HepG2 (cell line): ENCODE measurements around the gene LRRC72. TPM values are rescaled to one million over a fixed set of nuclear protein-coding genes. Genes with fewer than 3 reads are reported as not detected.
A peak's percentile ranks its signal among the peaks of the same experiment; 100 is the strongest.

ENCODE experiments used
- ATAC-seq: fragments of 200-7000 bp; cut with Tn5 transposase; 3 replicates; pipeline ENCODE4 v1.9.1; 2020; ENCODE audit warnings: mild to moderate bottlenecking, moderate library complexity
- BruUV-seq: library from RNA; stranded (reverse); fragments of 400-500 nt; replicated peaks from 2 replicates; lab custom pipeline; 2021; lab: Mats Ljungman, UMichigan
- CTCF ChIA-PET: fragments of 300-600 bp; formaldehyde crosslinking; extraction: SDS; loops from one replicate; lab custom pipeline; 2021; ENCODE audit warnings: low total read pairs, inconsistent platforms, low intra/inter-chr PET ratio; lab: Yijun Ruan, JAX
- POLR2A ChIA-PET: fragments of 350-600 bp; sonication (Branson Sonifier 250); formaldehyde crosslinking; loops from one replicate; lab custom pipeline; 2020; ENCODE audit warnings: antibody characterized with exemption, inconsistent platforms; lab: Yijun Ruan, JAX
- DNase-seq: peaks from one replicate; pipeline ENCODE4 v3.0.0-alpha.2; 2015; ENCODE audit warnings: low spot score
- FAIRE-seq: peaks from 3 replicates; lab custom pipeline; 2011; peaks lifted over from hg19 to GRCh38; lab: Jason Lieb, UNC
- H2AFZ ChIP-seq: one replicate; pipeline ENCODE4 v1.6.1; 2011; ENCODE audit warnings: low read length, inconsistent platforms
- H3K27ac ChIP-seq: fragments of 300-600 bp; 3 replicates; pipeline ENCODE4 v1.8.0; 2011; ENCODE audit warnings: mixed run types, mild to moderate bottlenecking, mixed read lengths, low read length, inconsistent platforms; ENCODE audit not compliant: insufficient read depth; ENCODE audit errors: extremely low read length
- H3K27me3 ChIP-seq, 2 experiments: fragments of 200-600 bp in 1 of 2; 2 replicates in 1 of 2; 3 replicates in 1 of 2; pipeline versions ENCODE4 v1.6.0 to v1.8.0; 2011; ENCODE audit warnings: low read length in 2 of 2, mild to moderate bottlenecking in 2 of 2, moderate library complexity in 2 of 2, inconsistent platforms in 1 of 2; ENCODE audit not compliant: insufficient read depth in 2 of 2, control insufficient read depth in 1 of 2
- H3K36me3 ChIP-seq, 2 experiments: fragments of 200-600 bp in 1 of 2; replicated peaks in 1 of 2; 2 replicates in 1 of 2; 3 replicates in 1 of 2; pipeline versions ENCODE4 v1.5.1 to v1.8.0; 2011; ENCODE audit warnings: low read length in 2 of 2, inconsistent platforms in 1 of 2; ENCODE audit not compliant: insufficient read depth in 2 of 2, control insufficient read depth in 1 of 2
- H3K4me1 ChIP-seq: 2 replicates; pipeline ENCODE4 v1.5.1; 2012; ENCODE audit warnings: low read length, inconsistent platforms; ENCODE audit not compliant: insufficient read depth
- H3K4me2 ChIP-seq: 2 replicates; pipeline ENCODE4 v1.6.0; 2011; ENCODE audit warnings: low read depth, low read length, inconsistent platforms
- H3K4me3 ChIP-seq, 3 experiments: fragments of 200-600 bp in 1 of 3; sonication (generic), shearing (Covaris generic) in 1 of 3; replicated peaks in 1 of 3; 2 replicates each; pipeline ENCODE4 v1.5.1; 2011 to 2016; ENCODE audit warnings: low read length in 3 of 3, inconsistent platforms in 2 of 3, low read depth in 2 of 3, mild to moderate bottlenecking in 2 of 3, control low read depth in 1 of 3, mixed read lengths in 1 of 3; ENCODE audit not compliant: insufficient read depth in 1 of 3
- H3K79me2 ChIP-seq: one replicate; pipeline ENCODE4 v1.6.1; 2011; ENCODE audit warnings: low read length, inconsistent platforms; ENCODE audit not compliant: insufficient read depth
- H3K9ac ChIP-seq: 2 replicates; pipeline ENCODE4 v1.6.0; 2011; ENCODE audit warnings: mild to moderate bottlenecking, low read depth, low read length, inconsistent platforms; ENCODE audit not compliant: insufficient read depth
- H3K9me3 ChIP-seq: 2 replicates; pipeline ENCODE4 v1.5.1; 2012; ENCODE audit warnings: mild to moderate bottlenecking, low read length
- H4K20me1 ChIP-seq: 2 replicates; pipeline ENCODE4 v1.6.0; 2011; ENCODE audit warnings: inconsistent platforms, mild to moderate bottlenecking, low read length, moderate library complexity; ENCODE audit not compliant: insufficient read depth
- ARID4A ChIP-seq: sonication (generic); formaldehyde crosslinking; IDR thresholded peaks from 2 replicates; pipeline ENCODE4 v1.5.0; 2020; ENCODE audit warnings: mild to moderate bottlenecking, missing genetic modification reagents, borderline replicate concordance
- CREBL2 ChIP-seq: sonication (generic); formaldehyde crosslinking; IDR thresholded peaks from 2 replicates; pipeline ENCODE4 v1.8.1; 2023; ENCODE audit warnings: missing genetic modification reagents, mild to moderate bottlenecking, borderline replicate concordance
- CTCF ChIP-seq: sonication (generic); formaldehyde crosslinking; IDR thresholded peaks from 2 replicates; pipeline ENCODE4 v1.5.0; 2020; ENCODE audit warnings: mild to moderate bottlenecking, missing genetic modification reagents, moderate library complexity
- MIER3 ChIP-seq: IDR thresholded peaks from 2 replicates; pipeline ENCODE4 v1.6.1; 2016; ENCODE audit warnings: missing compliant biosample characterization, borderline replicate concordance
- MIXL1 ChIP-seq: IDR thresholded peaks from 2 replicates; pipeline ENCODE4 v1.6.1; 2016
- NFKBIZ ChIP-seq: IDR thresholded peaks from 2 replicates; pipeline ENCODE4 v1.6.1; 2018; ENCODE audit warnings: missing genetic modification reagents, missing compliant biosample characterization
- SALL2 ChIP-seq: sonication (generic); formaldehyde crosslinking; IDR thresholded peaks from 2 replicates; pipeline ENCODE4 v1.8.1; 2023; ENCODE audit warnings: mild to moderate bottlenecking, missing genetic modification reagents, inconsistent platforms
- SMAD1 ChIP-seq: sonication (generic); formaldehyde crosslinking; IDR thresholded peaks from 2 replicates; pipeline ENCODE4 v1.4.0; 2020; ENCODE audit warnings: missing genetic modification reagents, low read depth, mild to moderate bottlenecking, borderline replicate concordance
- SMAD9 ChIP-seq: sonication (generic); formaldehyde crosslinking; IDR thresholded peaks from 2 replicates; pipeline ENCODE4 v1.5.1; 2020; ENCODE audit warnings: mild to moderate bottlenecking, missing genetic modification reagents
- SMC3 ChIP-seq: IDR thresholded peaks from 2 replicates; pipeline ENCODE4 v1.6.1; 2011; ENCODE audit warnings: low read length, improper control_type of control experiment
- ZNF205 ChIP-seq: IDR thresholded peaks from 2 replicates; pipeline ENCODE4 v1.6.1; 2018; ENCODE audit warnings: missing biosample characterization, missing genetic modification reagents
- ZNF552 ChIP-seq: sonication (generic); formaldehyde crosslinking; IDR thresholded peaks from 2 replicates; pipeline ENCODE4 v1.9.0; 2022; ENCODE audit warnings: missing genetic modification reagents, mild to moderate bottlenecking, borderline replicate concordance
- ZNF777 ChIP-seq: sonication (generic); formaldehyde crosslinking; IDR thresholded peaks from 2 replicates; pipeline ENCODE4 v1.4.0; 2020; ENCODE audit warnings: missing genetic modification reagents
- ZNF879 ChIP-seq: sonication (generic); formaldehyde crosslinking; IDR thresholded peaks from 2 replicates; pipeline ENCODE4 v1.8.1; 2023; ENCODE audit warnings: missing genetic modification reagents
- ZSCAN31 ChIP-seq: sonication (generic); formaldehyde crosslinking; IDR thresholded peaks from 2 replicates; pipeline ENCODE4 v1.5.0; 2020; ENCODE audit warnings: low read depth, mild to moderate bottlenecking, missing genetic modification reagents
- WGBS: methylation state at CpG from one replicate; pipeline ENCODE4 v1.1.6; 2017; ENCODE audit warnings: low lambda C conversion rate; 5-methylcytosine and 5-hydroxymethylcytosine counted together
- in situ Hi-C: cut with HindIII; loops from 2 replicates; pipeline ENCODE4 v1.10.0; 2017; ENCODE audit warnings: low pct_unique_long_range_greater_than_20kb; ENCODE audit not compliant: extremely low pct_ligation_motif_present
- intact Hi-C: fragments of 100-400 bp; cut with micrococcal nuclease; formaldehyde crosslinking; loops from one replicate; pipeline ENCODE4 v1.10.0; 2022; ENCODE audit not compliant: unreplicated experiment
- polyA plus RNA-seq, 8 experiments: library from polyadenylated mRNA; depleted of rRNA in 3 of 8; stranded (reverse) in 7 of 8; unstranded in 1 of 8; fragments of >200 nt; fragmentation: Illumina TruSeq in 4 of 8; extraction: Trizol in 4 of 8; gene quantifications; 2 replicates each; pipeline versions ENCODE4 v1.2.1 to v1.2.3, GENCODE V29; 2011 to 2016; ENCODE audit warnings: low read depth in 4 of 8, missing spikeins in 1 of 8, mixed read lengths in 1 of 8; ENCODE audit not compliant: insufficient read depth in 1 of 8
- total RNA-seq, 5 experiments: library from RNA; depleted of rRNA; stranded (reverse); fragments of >200 nt; fragmentation: Illumina TruSeq; extraction: Trizol; gene quantifications; 2 replicates each; pipeline ENCODE4 v1.2.3, GENCODE V29; 2016; ENCODE audit warnings: low read depth in 1 of 5

The LRRC72 gene
- total and polyA plus RNA-seq, 2 of the 13 experiments (the other 11 are each of a cell fraction or from before 2014, with no cell fraction given) = not detected

- TF ChIP-seq CTCF (CRISPR knock-in tag) (peak; percentile 77), SMC3 (peak; percentile 86), MIER3 (CRISPR knock-in tag) (no peak), ARID4A (CRISPR knock-in tag) (no peak), ZNF205 (CRISPR knock-in tag) (peak; percentile 32; the same call in 1 of the 2 replicates)
These were observed 38.3 kb downstream of the LRRC72 start (continued) for GRCh38 chr7:16564909-16565426.

GRCh38 chr7:16571941-16572340, 45.3 kb downstream of the LRRC72 start:
- DNase-seq (no peak), FAIRE-seq (no peak), ATAC-seq (no peak)
- Histone ChIP-seq H3K27me3 (no peaks in the 10 kb centered on the region), H3K36me3 (no peaks in the 10 kb centered on the region), H3K4me3 (no peak overlapping the region), H3K9me3 (no peaks in the 10 kb centered on the region), H4K20me1 (no peaks in the 10 kb centered on the region), H3K9ac (no peak overlapping the region), H3K4me2 (no peak overlapping the region), H2AFZ (no peak overlapping the region), H3K4me1 (no peaks in the 10 kb centered on the region), H3K27ac (no peak overlapping the region), H3K79me2 (no peaks in the 10 kb centered on the region)
- 7% methylated on average over 3 of the region's 4 CpGs for WGBS
- intact Hi-C loops (no loop called here), in situ Hi-C loops (no loop called here)
- TF ChIP-seq SALL2 (CRISPR knock-in tag) (no peak), SMAD1 (no peak), MIXL1 (CRISPR knock-in tag) (no peak), ZNF552 (CRISPR knock-in tag) (no peak), ZNF777 (CRISPR knock-in tag) (no peak), ZNF879 (CRISPR knock-in tag) (no peak), CREBL2 (no peak), NFKBIZ (CRISPR knock-in tag) (no peak), SMAD9 (no peak), ZSCAN31 (no peak)
- no TSS peak for BruUV-seq
- POLR2A ChIA-PET = no interaction called here
- CTCF ChIA-PET = no interaction called here
